Measurements from ENCODE around the gene KIF2C.
"Not testable (repeated sequence)": the region's sequence is repeated elsewhere in the genome, so short reads cannot be mapped to it uniquely, and the experiment has no call there.

Gene KIF2C

DNA sequence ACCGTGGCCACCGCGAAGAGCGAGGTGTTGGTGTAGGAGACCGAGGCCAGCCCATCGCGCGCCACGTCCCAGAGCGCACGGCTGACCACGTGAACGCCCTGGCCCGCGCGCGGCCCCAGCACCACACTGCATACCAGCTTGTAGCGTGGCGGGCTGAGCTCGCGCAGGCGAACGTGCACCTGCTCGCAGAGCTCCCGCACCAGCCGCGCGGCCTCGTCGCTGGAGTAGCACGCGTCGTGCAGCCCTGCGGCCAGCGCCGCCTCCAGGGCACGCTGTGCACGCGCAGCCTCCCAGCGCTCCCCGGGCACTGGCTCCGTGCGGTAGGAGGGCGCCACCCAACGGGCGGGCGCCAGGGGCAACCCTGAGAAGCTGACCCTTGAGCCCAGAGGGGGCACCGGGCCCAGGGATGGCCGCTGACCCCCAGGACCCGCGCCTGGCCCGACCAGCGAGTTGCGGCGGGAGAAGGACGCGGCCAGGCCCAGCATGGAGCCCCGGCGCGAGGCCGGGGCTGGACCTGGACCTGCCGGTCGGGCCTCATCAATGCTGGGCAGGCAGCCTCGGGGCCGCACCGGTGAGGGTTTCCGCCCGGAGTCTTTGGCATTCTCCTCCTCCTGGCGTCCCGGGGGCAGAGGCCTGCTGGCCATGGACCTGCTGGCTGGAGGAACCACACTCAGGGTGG is 66.5 kb downstream of the KIF2C start:
- in situ Hi-C loops (cut with HindIII; ENCODE audit: low pct_ligation_motif_present, low pct_unique_long_range_greater_than_20kb, low sequenced_read_pairs), result no loop called here
- DNase-seq, result no peak

DNA sequence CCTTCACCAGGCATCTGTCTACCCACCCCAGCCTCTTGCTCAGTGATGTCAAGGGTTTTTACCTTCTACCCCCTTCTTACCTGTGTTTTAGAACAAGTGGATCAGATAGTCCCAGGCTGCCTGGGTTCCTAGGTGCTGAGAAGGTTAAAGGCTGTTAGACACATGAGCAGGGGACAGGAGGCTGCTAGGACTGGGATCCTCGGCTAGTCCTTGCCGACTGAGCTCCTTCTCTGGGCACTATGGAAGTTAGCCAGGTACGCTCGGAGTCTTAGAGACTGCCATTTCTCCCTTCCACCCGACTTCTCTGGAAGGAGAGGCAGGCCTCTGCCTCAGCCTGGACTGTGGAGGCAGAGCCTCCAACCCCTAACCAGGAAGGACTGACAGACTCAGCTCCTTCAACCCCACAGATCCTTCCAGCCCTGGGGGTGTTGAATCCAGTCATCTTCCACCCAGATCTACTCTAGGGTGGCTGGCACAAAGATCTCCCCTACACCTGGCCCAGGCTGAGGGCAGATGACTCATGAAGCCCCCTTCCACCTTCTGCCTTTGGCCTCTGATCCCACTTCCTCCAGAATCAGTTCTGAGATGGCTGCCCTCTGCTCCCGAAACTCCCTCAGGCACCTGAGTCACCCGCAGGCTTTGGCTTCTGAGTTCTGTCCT is 67.2 kb downstream of the KIF2C start, which contains the start of gene DYNLT4:
TSS of gene DYNLT4 (minus strand) at position 648 of the 660 bp plus-strand sequence. CDS start 683 bp downstream, outside the sequence.
- in situ Hi-C loops (cut with HindIII; ENCODE audit: low pct_ligation_motif_present, low pct_unique_long_range_greater_than_20kb, low sequenced_read_pairs), result no loop called here
- no peak for DNase-seq

DNA sequence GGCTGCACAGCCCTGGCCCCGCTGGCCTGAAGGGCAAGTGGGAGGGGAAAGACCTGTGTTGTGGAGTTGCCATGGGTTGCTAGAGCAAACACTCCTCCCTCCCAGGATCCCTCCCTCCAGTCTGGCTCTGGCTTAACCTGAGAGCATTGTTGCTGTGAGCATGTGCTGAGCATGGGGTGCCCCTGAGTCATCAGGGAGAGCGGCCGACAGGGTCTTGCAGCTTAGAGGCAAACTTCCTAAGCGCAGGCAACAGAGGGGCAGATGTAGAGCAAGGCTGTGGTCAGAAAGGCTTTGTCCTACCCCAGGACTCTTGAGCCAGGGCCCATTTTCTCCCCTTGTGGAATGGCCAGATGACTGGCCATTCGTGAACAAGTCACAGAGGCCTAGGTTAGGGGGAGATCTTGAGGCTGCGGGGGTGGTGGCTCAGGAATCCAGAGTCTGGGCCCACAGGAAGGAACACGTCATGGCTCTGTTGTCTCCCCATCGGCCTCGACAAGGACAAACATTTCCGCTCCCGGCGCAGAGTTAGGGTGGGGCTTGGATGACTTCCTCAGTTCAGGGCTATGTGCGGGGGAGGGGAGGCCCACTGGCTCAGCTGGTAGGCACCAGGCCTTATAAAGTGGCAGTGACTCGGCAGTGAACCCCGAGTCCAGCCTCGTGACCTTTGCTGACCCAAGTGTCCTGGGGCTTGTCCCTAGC is 67.9 kb downstream of the KIF2C start:
- in situ Hi-C loops (cut with HindIII; ENCODE audit: low pct_ligation_motif_present, low pct_unique_long_range_greater_than_20kb, low sequenced_read_pairs), result no loop called here
- DNase-seq, result peak; percentile 97

DNA sequence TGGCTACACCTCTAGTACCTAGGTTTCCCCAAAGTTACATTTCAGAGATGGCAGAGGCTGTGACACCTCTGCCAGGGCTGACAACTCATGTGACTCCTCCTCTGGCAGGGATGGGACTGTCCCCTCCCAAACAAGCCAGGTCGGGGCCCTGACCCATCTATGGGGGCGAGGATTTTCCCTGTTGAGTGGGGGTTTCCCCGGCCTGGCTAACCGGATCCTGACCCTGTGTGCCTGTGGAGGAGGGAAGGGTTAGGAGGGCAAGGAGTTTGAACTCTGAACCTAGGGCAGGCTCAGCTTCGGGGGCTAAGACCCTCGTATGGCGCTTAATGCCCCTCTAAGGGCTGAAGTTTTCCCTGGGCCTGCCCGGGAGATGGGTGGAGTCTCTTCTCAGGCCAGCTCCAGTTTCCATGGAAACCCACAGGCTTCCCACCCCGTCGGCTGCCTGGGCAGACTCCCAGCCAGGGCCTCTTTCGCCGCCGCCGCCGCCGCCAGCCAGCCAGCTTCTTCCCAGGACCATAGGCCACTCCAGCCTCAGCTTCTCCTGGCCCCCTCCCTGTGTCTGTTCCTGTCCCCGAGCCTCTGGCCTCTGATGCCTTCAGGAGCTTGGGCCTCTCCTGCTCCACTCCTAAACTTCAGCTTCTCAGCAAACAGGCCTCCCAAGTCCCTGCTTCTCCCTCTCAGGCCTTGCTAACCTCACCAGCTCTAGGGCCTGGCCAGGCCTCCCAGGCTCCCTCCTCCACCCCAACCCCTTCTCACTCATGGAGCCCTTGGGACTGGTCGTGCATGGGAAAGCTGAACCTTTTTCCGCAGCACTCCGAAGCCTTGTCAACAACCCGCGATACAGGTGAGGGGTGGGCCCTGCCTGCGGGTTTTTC is 68.7 kb downstream of the KIF2C start, which contains the start of gene BTBD19:
TSS of gene BTBD19 (plus strand) at position 461 of the 875 bp plus-strand sequence. CDS start at position 759, 298 bp downstream.
- in situ Hi-C loops (cut with HindIII; ENCODE audit: low pct_ligation_motif_present, low pct_unique_long_range_greater_than_20kb, low sequenced_read_pairs), result no loop called here
- peak; percentile 76 for DNase-seq

DNA sequence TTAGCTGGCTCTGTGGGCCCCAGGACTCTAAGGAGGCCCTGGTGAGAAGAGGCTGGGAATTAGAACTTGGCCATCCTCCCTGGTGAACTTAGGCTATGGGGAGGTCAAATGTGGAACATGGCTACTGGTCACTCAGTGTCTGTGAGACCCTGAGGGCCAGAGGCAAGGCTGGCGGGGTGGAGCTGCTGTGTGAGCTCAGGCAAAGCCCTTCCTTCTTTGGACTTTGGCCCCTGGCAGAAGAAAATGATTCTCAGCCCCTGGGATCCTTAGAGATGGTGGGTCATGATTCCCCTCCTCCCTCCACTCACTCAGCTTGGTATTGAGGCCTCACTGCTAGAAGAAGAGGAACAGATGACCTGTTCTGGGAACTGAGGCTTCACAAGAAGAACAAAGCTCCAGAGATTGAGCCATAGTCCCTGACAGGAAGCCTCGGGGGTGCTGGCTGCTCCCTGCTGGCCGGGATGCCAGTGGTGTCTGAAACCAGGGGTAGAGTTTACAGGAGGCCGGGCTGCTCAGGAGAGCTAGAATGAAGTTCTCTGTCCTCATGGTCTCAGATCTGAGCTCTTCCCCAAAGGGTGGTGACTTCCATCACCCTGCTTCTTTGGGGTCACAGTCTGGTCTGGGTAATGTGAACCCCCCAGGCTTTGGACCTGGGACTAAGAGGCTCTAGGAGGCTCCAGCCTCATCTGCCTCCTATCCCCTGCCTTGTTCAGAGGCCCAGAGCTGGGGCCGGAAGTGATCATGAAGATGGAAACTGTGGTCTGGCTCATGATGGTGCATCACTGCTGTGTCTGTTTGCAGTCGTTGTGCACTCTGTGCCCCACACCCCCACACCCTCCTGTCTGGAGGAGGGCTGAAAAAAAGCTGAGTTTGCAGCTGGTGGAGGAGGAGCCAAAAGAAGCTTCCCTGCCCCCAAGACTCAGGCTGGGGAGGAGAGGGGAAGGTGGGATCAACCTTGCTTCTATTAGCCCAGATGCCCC is 69.6 kb downstream of the KIF2C start:
- DNase-seq, result peak; percentile 27
- in situ Hi-C loops (cut with HindIII; ENCODE audit: low pct_ligation_motif_present, low pct_unique_long_range_greater_than_20kb, low sequenced_read_pairs), result no loop called here

DNA sequence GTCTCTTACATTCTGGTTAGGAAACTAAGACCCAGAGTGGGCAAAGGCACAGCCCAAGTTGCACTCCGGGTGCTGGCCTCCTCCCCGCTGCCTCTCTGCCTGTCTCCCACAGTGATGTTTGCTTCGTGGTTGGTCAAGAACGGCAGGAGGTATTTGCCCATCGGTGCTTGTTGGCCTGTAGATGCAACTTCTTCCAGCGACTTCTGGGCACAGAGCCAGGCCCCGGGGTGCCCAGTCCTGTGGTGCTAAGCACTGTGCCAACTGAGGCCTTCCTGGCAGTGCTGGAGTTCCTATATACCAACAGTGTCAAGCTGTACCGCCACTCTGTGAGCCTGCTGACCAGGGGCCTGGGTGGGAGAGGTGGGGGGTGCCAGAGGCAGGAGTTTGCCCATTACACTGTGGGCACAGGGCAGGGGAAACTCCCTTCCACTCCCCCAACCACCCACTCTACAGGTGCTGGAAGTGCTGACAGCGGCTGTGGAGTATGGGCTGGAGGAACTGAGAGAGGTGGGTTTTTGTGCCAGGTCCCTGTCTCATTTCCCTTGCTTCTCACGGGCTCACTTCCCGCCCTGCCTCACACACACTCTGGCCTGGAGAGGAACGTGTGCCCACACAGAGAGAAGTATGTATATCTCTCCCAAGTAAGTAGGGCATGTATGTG is 70.6 kb downstream of the KIF2C start:
- in situ Hi-C loops (cut with HindIII; ENCODE audit: low pct_ligation_motif_present, low pct_unique_long_range_greater_than_20kb, low sequenced_read_pairs), result no loop called here
- DNase-seq, result peak; percentile 83

DNA sequence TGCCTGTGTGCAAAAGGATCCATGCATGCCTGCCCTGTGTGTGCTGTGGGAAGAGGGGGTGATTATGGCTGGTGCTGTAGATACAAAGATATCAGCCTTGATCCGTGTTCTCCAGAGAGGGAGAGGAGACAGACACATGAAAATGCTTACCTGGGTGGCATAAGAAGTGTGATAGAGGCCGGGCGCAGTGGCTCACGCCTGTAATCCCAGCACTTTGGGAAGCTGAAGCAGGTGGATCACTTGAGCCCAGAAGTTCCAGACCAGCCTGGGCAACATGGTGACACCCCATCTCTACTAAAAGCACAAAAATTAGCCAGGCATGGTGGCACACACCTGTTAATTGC is 71.1 kb downstream of the KIF2C start:
- in situ Hi-C loops (cut with HindIII; ENCODE audit: low pct_ligation_motif_present, low pct_unique_long_range_greater_than_20kb, low sequenced_read_pairs); DNase-seq: not testable (repeated sequence)

DNA sequence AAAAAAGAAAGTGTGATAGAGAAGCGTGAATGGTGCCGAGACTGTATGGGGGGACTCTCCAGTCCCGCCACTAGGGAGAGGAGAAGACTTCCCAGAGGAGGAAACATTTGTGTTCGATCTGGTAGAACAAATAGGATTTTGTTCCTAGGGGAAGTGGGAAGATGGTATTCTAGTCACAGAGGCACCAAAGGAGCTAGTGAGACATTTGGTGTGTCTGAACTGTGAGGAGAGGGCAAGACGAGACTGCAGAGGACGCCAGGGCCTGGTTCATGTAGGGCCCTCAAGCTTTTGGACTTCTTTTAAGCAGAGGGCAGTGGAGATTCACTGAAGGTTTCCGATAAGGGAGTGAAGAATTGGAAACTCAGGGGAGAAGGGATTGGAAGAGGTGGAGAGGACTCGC is 71.6 kb downstream of the KIF2C start:
- DNase-seq, result no peak
- in situ Hi-C loops (cut with HindIII; ENCODE audit: low pct_ligation_motif_present, low pct_unique_long_range_greater_than_20kb, low sequenced_read_pairs), result no loop called here

DNA sequence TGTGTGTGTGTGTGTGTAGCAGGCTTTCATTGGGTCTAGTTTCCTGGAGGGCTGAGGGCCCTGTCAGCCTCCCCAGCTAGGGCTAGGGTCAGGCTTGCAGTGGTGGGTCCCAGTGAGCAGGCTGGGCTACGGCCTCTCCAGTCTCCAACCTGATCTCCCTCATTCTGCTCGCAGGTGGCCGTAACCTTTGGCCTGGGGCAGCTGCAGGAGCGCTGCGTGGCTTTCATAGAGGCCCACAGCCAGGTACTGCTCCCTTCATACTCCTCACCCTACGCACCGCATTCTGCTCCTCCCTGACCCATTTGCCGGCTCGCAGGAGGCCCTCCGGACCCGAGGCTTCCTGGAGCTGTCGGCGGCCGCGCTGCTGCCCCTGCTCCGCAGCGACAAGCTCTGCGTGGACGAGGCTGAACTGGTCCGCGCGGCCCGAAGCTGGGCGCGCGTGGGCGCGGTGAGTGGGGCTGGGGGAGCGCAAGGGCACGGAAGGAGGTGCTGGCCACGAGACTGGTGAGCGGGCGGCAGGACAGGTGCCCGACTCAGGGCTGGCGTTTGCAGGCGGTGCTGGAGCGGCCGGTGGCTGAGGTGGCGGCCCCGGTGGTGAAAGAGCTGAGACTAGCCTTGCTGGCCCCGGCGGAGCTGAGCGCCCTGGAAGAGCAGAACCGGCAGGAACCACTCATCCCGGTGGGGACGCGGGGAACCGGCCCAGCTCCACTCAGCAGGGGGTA is 73.3 kb downstream of the KIF2C start:
- DNase-seq, result no peak
- in situ Hi-C loops (cut with HindIII; ENCODE audit: low pct_ligation_motif_present, low pct_unique_long_range_greater_than_20kb, low sequenced_read_pairs), result no loop called here

DNA sequence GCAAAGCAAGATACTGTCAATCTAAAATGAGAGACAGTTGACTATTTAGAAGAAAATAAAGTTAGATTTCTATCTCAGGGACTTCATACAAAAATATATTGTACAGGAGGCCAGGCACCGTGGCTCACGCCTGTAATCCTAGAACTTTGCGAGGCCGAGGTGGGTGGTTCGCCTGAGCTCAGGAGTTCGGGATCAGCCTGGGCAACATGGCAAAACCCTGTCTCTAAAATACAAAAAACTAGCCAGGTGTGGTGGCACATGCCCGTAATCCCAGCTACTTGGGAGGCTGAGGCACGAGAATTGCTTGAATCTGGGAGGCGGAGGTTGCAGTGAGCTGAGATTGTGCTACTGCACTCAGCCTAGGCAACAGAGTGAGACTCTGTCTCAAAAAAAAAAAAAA is 76.3 kb downstream of the KIF2C start:
- in situ Hi-C loops (cut with HindIII; ENCODE audit: low pct_ligation_motif_present, low pct_unique_long_range_greater_than_20kb, low sequenced_read_pairs); DNase-seq: not testable (repeated sequence)

DNA sequence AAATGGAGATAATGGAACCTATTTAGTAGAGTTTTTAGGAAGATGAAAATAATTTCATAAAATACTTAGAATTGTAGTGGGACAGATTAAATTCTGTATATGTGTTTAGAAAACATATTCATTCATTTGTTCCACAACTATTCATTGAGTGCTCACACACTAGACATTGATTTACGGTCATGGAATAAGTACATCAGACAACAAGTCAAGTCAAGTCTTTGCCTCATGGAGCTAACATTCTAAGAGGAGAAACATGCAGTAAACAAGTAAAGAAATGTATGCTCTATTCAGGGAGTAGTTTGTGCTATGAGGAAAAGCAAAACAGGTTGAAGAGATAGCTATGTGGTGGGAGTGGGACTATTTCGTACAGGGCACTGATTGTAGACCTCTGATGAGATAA is 77.7 kb downstream of the KIF2C start:
- no peak for DNase-seq
- in situ Hi-C loops (cut with HindIII; ENCODE audit: low pct_ligation_motif_present, low pct_unique_long_range_greater_than_20kb, low sequenced_read_pairs), result no loop called here
